GM12878 (cell line): ENCODE results near the gene ITPR2. TPM values are rescaled to one million over a fixed set of nuclear protein-coding genes. Genes with fewer than 3 reads are reported as not detected.

Experiments
- ATAC-seq: fragments of 200-7000 bp; cut with Tn5 transposase; 3 replicates; pipeline ENCODE4 v1.9.1; 2020; ENCODE audit warnings: mild to moderate bottlenecking, moderate library complexity
- BruUV-seq: library from RNA; stranded (reverse); fragments of 400-500 nt; replicated peaks from 2 replicates; lab custom pipeline; 2021; lab: Mats Ljungman, UMichigan
- CTCF ChIA-PET: fragments of 300-600 bp; sonication (Branson Sonifier 250); formaldehyde crosslinking; extraction: SDS; loops from one replicate; lab custom pipeline; 2021; ENCODE audit warnings: inconsistent platforms; lab: Yijun Ruan, JAX
- POLR2A ChIA-PET: fragments of 350-600 bp; formaldehyde crosslinking; extraction: SDS; loops from one replicate; lab custom pipeline; 2021; ENCODE audit warnings: inconsistent platforms; lab: Charles Lee
- RAD21 ChIA-PET: fragments of 300-600 bp; sonication (Branson Sonifier 250); formaldehyde crosslinking; loops from one replicate; lab custom pipeline; 2023; ENCODE audit warnings: antibody characterized with exemption; ENCODE audit not compliant: unreplicated experiment; lab: Charles Lee
- SMC1A ChIA-PET: fragments of 300-600 bp; sonication (Branson Sonifier 250); formaldehyde crosslinking; loops from one replicate; lab custom pipeline; 2023; ENCODE audit not compliant: unreplicated experiment, uncharacterized antibody; lab: Charles Lee
- DNase-seq: peaks from one replicate; pipeline ENCODE4 v3.0.0-alpha.2; 2011; ENCODE audit warnings: low read depth, low spot score
- FAIRE-seq: peaks from 3 replicates; lab custom pipeline; 2011; peaks lifted over from hg19 to GRCh38; lab: Jason Lieb, UNC
- H2AFZ ChIP-seq: 2 replicates; pipeline ENCODE4 v1.6.0; 2011; ENCODE audit warnings: low read depth, low read length, control low read depth; ENCODE audit not compliant: control insufficient read depth
- H3K27ac ChIP-seq: 2 replicates; pipeline ENCODE4 v1.5.1; 2011; ENCODE audit warnings: control low read depth; ENCODE audit not compliant: control insufficient read depth, insufficient read depth
- H3K27me3 ChIP-seq, 2 experiments: replicated peaks in 1 of 2; 2 replicates each; pipeline versions ENCODE4 v1.6.0 to v1.6.1; 2011; ENCODE audit warnings: low read length in 1 of 2; ENCODE audit not compliant: control insufficient read depth in 2 of 2, insufficient read depth in 2 of 2
- H3K36me3 ChIP-seq, 2 experiments: 2 replicates each; pipeline ENCODE4 v1.5.1; 2011; ENCODE audit warnings: low read length in 1 of 2; ENCODE audit not compliant: control insufficient read depth in 2 of 2, insufficient read depth in 2 of 2
- H3K4me1 ChIP-seq: 2 replicates; pipeline ENCODE4 v1.6.1; 2011; ENCODE audit warnings: mild to moderate bottlenecking, low read length, moderate library complexity, mixed read lengths; ENCODE audit not compliant: control insufficient read depth, insufficient read depth
- H3K4me2 ChIP-seq: 2 replicates; pipeline ENCODE4 v1.6.0; 2011; ENCODE audit warnings: control low read depth; ENCODE audit not compliant: control insufficient read depth, insufficient read depth
- H3K4me3 ChIP-seq: fragments of 200-600 bp; sonication (generic); 2 replicates; pipeline ENCODE4 v1.5.1; 2016
- H3K79me2 ChIP-seq: 2 replicates; pipeline ENCODE4 v1.6.0; 2011; ENCODE audit warnings: low read length; ENCODE audit not compliant: control insufficient read depth, insufficient read depth
- H3K9ac ChIP-seq: 2 replicates; pipeline ENCODE4 v1.8.0; 2011; ENCODE audit warnings: low read length, control low read depth, mixed read lengths; ENCODE audit not compliant: control insufficient read depth, insufficient read depth
- H3K9me3 ChIP-seq: replicated peaks from 3 replicates; pipeline ENCODE4 v1.5.1; 2011; ENCODE audit warnings: mild to moderate bottlenecking, low read length; ENCODE audit not compliant: control insufficient read depth, insufficient read depth
- H4K20me1 ChIP-seq: 2 replicates; pipeline ENCODE4 v1.6.0; 2011; ENCODE audit not compliant: control insufficient read depth, insufficient read depth
- BACH1 ChIP-seq: fragments of 450-650 bp; IDR thresholded peaks from 2 replicates; pipeline ENCODE4 v1.6.1; 2017; ENCODE audit warnings: mild to moderate bottlenecking, borderline replicate concordance
- BCL11A ChIP-seq: IDR thresholded peaks from 2 replicates; pipeline ENCODE4 v1.6.1; 2011; ENCODE audit warnings: low read depth, low read length
- CBX5 ChIP-seq: sonication (generic); IDR thresholded peaks from 2 replicates; pipeline ENCODE4 v1.6.1; 2016; ENCODE audit warnings: low read depth, moderate library complexity, mild to moderate bottlenecking, inconsistent platforms
- CEBPZ ChIP-seq: fragments of 150-350 bp; IDR thresholded peaks from 2 replicates; pipeline ENCODE4 v1.6.1; 2016; ENCODE audit warnings: low read depth, low read length
- EGR1 ChIP-seq, 2 experiments: IDR thresholded peaks; 1 replicate in 1 of 2; 2 replicates in 1 of 2; pipeline ENCODE4 v1.6.1; 2011 to 2012; ENCODE audit warnings: low read depth in 2 of 2, low read length in 2 of 2, borderline replicate concordance in 1 of 2, mild to moderate bottlenecking in 1 of 2, moderate library complexity in 1 of 2
- EP300 ChIP-seq, 2 experiments: fragments of 150-350 bp in 1 of 2; IDR thresholded peaks; 2 replicates each; pipeline ENCODE4 v1.6.1; 2011 to 2012; ENCODE audit warnings: low read depth in 2 of 2, low read length in 2 of 2, borderline replicate concordance in 1 of 2, improper control_type of control experiment in 1 of 2, inconsistent platforms in 1 of 2; ENCODE audit not compliant: control insufficient read depth in 1 of 2
- FOS ChIP-seq: IDR thresholded peaks from 3 replicates; pipeline ENCODE4 v1.6.1; 2011; ENCODE audit warnings: borderline replicate concordance; ENCODE audit not compliant: insufficient read length; ENCODE audit errors: extremely low read depth
- FOXK2 ChIP-seq: fragments of 450-650 bp; IDR thresholded peaks from 2 replicates; pipeline ENCODE4 v1.6.1; 2017; ENCODE audit warnings: mild to moderate bottlenecking, moderate library complexity
- FOXM1 ChIP-seq: IDR thresholded peaks from 2 replicates; pipeline ENCODE4 v1.6.1; 2012; ENCODE audit warnings: low read depth, mild to moderate bottlenecking, inconsistent platforms, low read length, moderate library complexity
- HCFC1 ChIP-seq: fragments of 150-350 bp; IDR thresholded peaks from 2 replicates; pipeline ENCODE4 v1.6.1; 2014; ENCODE audit warnings: low read length
- JUNB ChIP-seq: IDR thresholded peaks from 2 replicates; pipeline ENCODE4 v1.6.1; 2016; ENCODE audit warnings: antibody characterized with exemption, mild to moderate bottlenecking
- MEF2A ChIP-seq: IDR thresholded peaks from 2 replicates; pipeline ENCODE4 v1.6.1; 2011; ENCODE audit warnings: low read depth, mild to moderate bottlenecking, low read length, moderate library complexity; ENCODE audit not compliant: insufficient read depth
- NR2C1 ChIP-seq: fragments of 450-650 bp; IDR thresholded peaks from 2 replicates; pipeline ENCODE4 v1.6.1; 2017; ENCODE audit warnings: antibody characterized with exemption, mild to moderate bottlenecking, moderate library complexity
- PAX5 ChIP-seq: IDR thresholded peaks from 2 replicates; pipeline ENCODE4 v1.6.1; 2011; ENCODE audit warnings: low read depth, low read length, borderline replicate concordance
- PML ChIP-seq: IDR thresholded peaks from 2 replicates; pipeline ENCODE4 v1.6.1; 2012; ENCODE audit warnings: low read length, inconsistent platforms
- RAD51 ChIP-seq: fragments of 450-650 bp; IDR thresholded peaks from 2 replicates; pipeline ENCODE4 v1.6.1; 2016; ENCODE audit warnings: moderate library complexity, mild to moderate bottlenecking, inconsistent platforms
- RCOR1 ChIP-seq: conservative IDR thresholded peaks from 2 replicates; pipeline ENCODE4 v1.6.1; 2012; ENCODE audit warnings: low read depth, low read length, improper control_type of control experiment
- RFX5 ChIP-seq: IDR thresholded peaks from 2 replicates; pipeline ENCODE4 v1.6.1; 2011; ENCODE audit warnings: low read depth, low read length, improper control_type of control experiment
- SREBF2 ChIP-seq: IDR thresholded peaks from 2 replicates; pipeline ENCODE4 v1.6.1; 2012; ENCODE audit warnings: mild to moderate bottlenecking, low read length
- ZBTB11 ChIP-seq: fragments of 450-650 bp; formaldehyde crosslinking; IDR thresholded peaks from 2 replicates; pipeline ENCODE4 v1.5.0; 2022; ENCODE audit warnings: mild to moderate bottlenecking, missing genetic modification characterization
- in situ Hi-C: fragments of 300-500 bp; cut with MboI; formaldehyde crosslinking; loops from 9 replicates; pipeline ENCODE4 v1.14.3; 2018; ENCODE audit warnings: mixed read lengths
- intact Hi-C: fragments of 100-400 bp; cut with micrococcal nuclease; formaldehyde crosslinking; loops from one replicate; pipeline ENCODE4 v1.14.2; 2022; ENCODE audit not compliant: unreplicated experiment
- polyA plus RNA-seq, 11 experiments: library from polyadenylated mRNA; depleted of rRNA in 4 of 11; unstranded in 6 of 11; stranded (reverse) in 5 of 11; fragments of >200 nt; fragmentation: Nextera tagmentation in 4 of 11; fragmentation: Illumina TruSeq in 1 of 11; extraction: Ambion mirVana in 4 of 11; extraction: Trizol in 1 of 11; gene quantifications; 1 replicate in 1 of 11; 2 replicates in 10 of 11; pipeline versions ENCODE4 v1.2.1 to v1.2.3, GENCODE V29; 2011 to 2016; ENCODE audit warnings: inconsistent platforms in 2 of 11, missing spikeins in 2 of 11, low read depth in 1 of 11
- total RNA-seq, 4 experiments: library from RNA; depleted of rRNA in 3 of 4; stranded (reverse); fragments of >200 nt in 3 of 4; fragmentation: Illumina TruSeq in 1 of 4; extraction: Trizol in 1 of 4; gene quantifications; 2 replicates each; pipeline versions ENCODE4 v1.2.1 to v1.2.3, GENCODE V29; 2013 to 2021

The ITPR2 gene
- total and polyA plus RNA-seq, 10 of the 15 experiments (the other 5 are each of a cell fraction or from before 2014, with no cell fraction given): 7.5 to 76.2 (median 47.1) TPM

GRCh38 chr12:26799741-26800140, 33.3 kb downstream of the ITPR2 start:
- Histone ChIP-seq H3K79me2 (peaks cover 37% of the 10 kb centered on the region), H3K27me3 (no peaks in the 10 kb centered on the region), H2AFZ (no peak overlapping the region), H3K9me3 (peaks cover 2% of the 10 kb centered on the region; the same call in 1 of the 3 replicates), H3K27ac (peak overlapping the region; percentile 33), H3K4me1 (peaks cover 24% of the 10 kb centered on the region), H3K4me2 (peak overlapping the region; percentile 57; the same call in 1 of the 2 replicates), H3K36me3 (peaks cover 7 to 8% of the 10 kb centered on the region in 2 experiments; a peak in 3 of 4 replicates), H4K20me1 (no peaks in the 10 kb centered on the region), H3K9ac (no peak overlapping the region), H3K4me3 (0 out of 2 replicates have a peak overlapping the region, but pooled peaks have one; percentile 13)
- POLR2A ChIA-PET: interaction anchor here (0.6 to 1.8 kb wide), 4 partner anchors 22 to 422 kb away, joined by 3 to 5 read pairs (median 3); partner anchors contain the start of gene ITPR2
- SMC1A ChIA-PET: interaction anchor here (0.8 to 2.5 kb wide), 7 partner anchors 10 to 98 kb away, joined by 3 to 9 read pairs (median 4); no protein-coding TSS in a partner anchor
- FAIRE-seq (peak; percentile 41), ATAC-seq (peak; percentile 51), DNase-seq (no peak)
- in situ Hi-C loops: no loop called here
- intact Hi-C loops: no loop called here
- RAD21 ChIA-PET: interaction anchor here (0.9 to 1.9 kb wide), 6 partner anchors 10 to 79 kb away, joined by 3 to 5 read pairs (median 4); no protein-coding TSS in a partner anchor
- TF ChIP-seq BCL11A (no peak), JUNB (no peak), RFX5 (no peak), RCOR1 (no peak), FOS (no peak), EGR1 (IDR thresholded peaks at IDR 0.05; ENCODE audit: borderline replicate concordance in 1 of 2, low read depth in 2 of 2, low read length in 2 of 2) (no peak), RAD51 (no peak), FOXK2 (no peak), NR2C1 (no peak), SREBF2 (no peak), HCFC1 (no peak), CEBPZ (no peak), PML (no peak), BACH1 (no peak), PAX5 (no peak), ZBTB11 (CRISPR knock-in tag) (no peak), EP300 (IDR thresholded peaks at IDR 0.05; ENCODE audit: borderline replicate concordance in 1 of 2, control insufficient read depth in 1 of 2, low read depth in 2 of 2, low read length in 2 of 2) (no peak), FOXM1 (no peak), MEF2A (no peak), CBX5 (no peak)
- no TSS peak for BruUV-seq
- CTCF ChIA-PET: interaction anchor here (0.8 to 1.6 kb wide), 5 partner anchors 9 to 98 kb away, joined by 4 to 7 read pairs (median 4); no protein-coding TSS in a partner anchor
